Mesendoderm (in vitro differentiated cells): ENCODE data around the gene IRF4.

Experiments
- DNase-seq: peaks from one replicate; pipeline ENCODE4 v3.0.0; 2013
- H2AK5ac ChIP-seq: 2 replicates; pipeline ENCODE4 v1.6.1; 2013; ENCODE audit warnings: low read length, inconsistent platforms
- H2BK120ac ChIP-seq: 2 replicates; pipeline ENCODE4 v1.6.1; 2013; ENCODE audit warnings: low read depth, mild to moderate bottlenecking, low read length, moderate library complexity, mixed read lengths
- H2BK15ac ChIP-seq: replicated peaks from 2 replicates; pipeline ENCODE4 v1.6.1; 2013; ENCODE audit warnings: low read depth, mild to moderate bottlenecking, moderate library complexity
- H2BK5ac ChIP-seq: 2 replicates; pipeline ENCODE4 v1.6.1; 2013; ENCODE audit warnings: low read length, inconsistent platforms
- H3K18ac ChIP-seq: 2 replicates; pipeline ENCODE4 v1.6.1; 2013; ENCODE audit warnings: mild to moderate bottlenecking, low read length, mixed read lengths
- H3K23ac ChIP-seq: one replicate; pipeline ENCODE4 v1.6.1; 2013; ENCODE audit warnings: low read length
- H3K27ac ChIP-seq: 2 replicates; pipeline ENCODE4 v1.5.1; 2013; ENCODE audit warnings: low read depth, mild to moderate bottlenecking, inconsistent platforms, low read length, moderate library complexity
- H3K27me3 ChIP-seq: 2 replicates; pipeline ENCODE4 v1.6.1; 2013; ENCODE audit warnings: low read length, control low read depth, mild to moderate bottlenecking, inconsistent platforms; ENCODE audit not compliant: insufficient read depth, poor library complexity
- H3K36me3 ChIP-seq: 2 replicates; pipeline ENCODE4 v1.6.1; 2013; ENCODE audit warnings: low read length, inconsistent platforms; ENCODE audit not compliant: control insufficient read depth, insufficient read depth
- H3K4ac ChIP-seq: one replicate; pipeline ENCODE4 v1.6.1; 2013; ENCODE audit warnings: low read depth, mild to moderate bottlenecking, low read length, moderate library complexity
- H3K4me1 ChIP-seq: 2 replicates; pipeline ENCODE4 v1.6.1; 2013; ENCODE audit warnings: low read depth, low read length, inconsistent platforms; ENCODE audit not compliant: control insufficient read depth
- H3K4me2 ChIP-seq: 2 replicates; pipeline ENCODE4 v1.6.1; 2013; ENCODE audit warnings: low read length
- H3K4me3 ChIP-seq: 2 replicates; pipeline ENCODE4 v1.5.1; 2013; ENCODE audit warnings: mild to moderate bottlenecking, low read length
- H3K56ac ChIP-seq: one replicate; pipeline ENCODE4 v1.6.1; 2013; ENCODE audit warnings: low read length
- H3K79me1 ChIP-seq: 2 replicates; pipeline ENCODE4 v1.6.1; 2013; ENCODE audit warnings: low read length, inconsistent platforms
- H3K79me2 ChIP-seq: 2 replicates; pipeline ENCODE4 v1.6.1; 2013; ENCODE audit warnings: mild to moderate bottlenecking, low read length; ENCODE audit not compliant: control insufficient read depth, insufficient read depth
- H3K9ac ChIP-seq: 2 replicates; pipeline ENCODE4 v1.6.1; 2013; ENCODE audit warnings: low read length, inconsistent platforms
- H4K5ac ChIP-seq: one replicate; pipeline ENCODE4 v1.6.1; 2013; ENCODE audit warnings: low read length
- H4K8ac ChIP-seq: one replicate; pipeline ENCODE4 v1.6.1; 2013; ENCODE audit warnings: low read depth, mild to moderate bottlenecking, control low read depth, low read length, moderate library complexity
- WGBS: extraction: QIAGEN DNeasy Blood & Tissue Kit; methylation state at CpG from one replicate; pipeline ENCODE4 v1.1.7; 2013; ENCODE audit warnings: low lambda C conversion rate, missing lambda C conversion rate; ENCODE audit not compliant: insufficient coverage; ENCODE audit errors: extremely low coverage; 5-methylcytosine and 5-hydroxymethylcytosine counted together

IRF4 gene

GRCh38 chr6:359261-360035 is 32.1 kb upstream of the IRF4 start:
- Histone ChIP-seq H3K56ac (no peak overlapping the region), H2BK120ac (no peak overlapping the region), H3K23ac (no peak overlapping the region), H3K4me2 (no peak overlapping the region), H3K79me1 (no peaks in the 10 kb centered on the region), H3K4me3 (no peak overlapping the region), H3K79me2 (no peaks in the 10 kb centered on the region), H3K36me3 (no peaks in the 10 kb centered on the region), H3K4ac (no peak overlapping the region), H3K4me1 (no peaks in the 10 kb centered on the region), H3K27ac (no peak overlapping the region), H2BK5ac (no peak overlapping the region), H2AK5ac (no peak overlapping the region), H2BK15ac (no peak overlapping the region), H4K5ac (no peak overlapping the region), H4K8ac (no peak overlapping the region), H3K18ac (no peak overlapping the region), H3K27me3 (no peaks in the 10 kb centered on the region), H3K9ac (no peak overlapping the region)
- no CpG with 5 or more reads among the region's 20 CpGs for WGBS
- DNase-seq, result no peak

- Histone ChIP-seq H2BK120ac (no peak overlapping the region), H3K9ac (no peak overlapping the region), H2BK5ac (no peak overlapping the region), H3K27ac (no peak overlapping the region), H2AK5ac (no peak overlapping the region), H3K4me3 (no peak overlapping the region), H3K79me1 (no peaks in the 10 kb centered on the region), H3K23ac (no peak overlapping the region), H4K8ac (no peak overlapping the region), H3K4me2 (no peak overlapping the region), H3K56ac (no peak overlapping the region), H3K4me1 (no peaks in the 10 kb centered on the region), H3K18ac (no peak overlapping the region), H4K5ac (no peak overlapping the region), H3K4ac (no peak overlapping the region), H2BK15ac (no peak overlapping the region), H3K79me2 (no peaks in the 10 kb centered on the region), H3K27me3 (no peaks in the 10 kb centered on the region), H3K36me3 (no peaks in the 10 kb centered on the region)
- DNase-seq, result no peak
- no CpG with 5 or more reads among the region's 5 CpGs for WGBS
These were observed 31.2 kb upstream of the IRF4 start for GRCh38 chr6:360349-360748.

GRCh38 chr6:360764-361373 is 30.7 kb upstream of the IRF4 start:
- Histone ChIP-seq H3K23ac (no peak overlapping the region), H3K18ac (no peak overlapping the region), H2BK15ac (no peak overlapping the region), H3K9ac (no peak overlapping the region), H4K5ac (no peak overlapping the region), H3K4me3 (no peak overlapping the region), H3K36me3 (no peaks in the 10 kb centered on the region), H3K4ac (no peak overlapping the region), H2BK120ac (no peak overlapping the region), H3K79me1 (no peaks in the 10 kb centered on the region), H3K4me1 (no peaks in the 10 kb centered on the region), H2BK5ac (no peak overlapping the region), H3K27ac (no peak overlapping the region), H3K4me2 (no peak overlapping the region), H3K56ac (no peak overlapping the region), H3K27me3 (no peaks in the 10 kb centered on the region), H4K8ac (no peak overlapping the region), H3K79me2 (no peaks in the 10 kb centered on the region), H2AK5ac (no peak overlapping the region)
- no peak for DNase-seq
- no CpG with 5 or more reads among the region's 19 CpGs for WGBS

GRCh38 chr6:361411-362132 is 30.0 kb upstream of the IRF4 start:
- Histone ChIP-seq H2AK5ac (no peak overlapping the region), H4K8ac (no peak overlapping the region), H4K5ac (no peak overlapping the region), H2BK15ac (no peak overlapping the region), H3K4me1 (no peaks in the 10 kb centered on the region), H3K36me3 (no peaks in the 10 kb centered on the region), H3K27me3 (no peaks in the 10 kb centered on the region), H3K18ac (no peak overlapping the region), H3K9ac (no peak overlapping the region), H2BK120ac (no peak overlapping the region), H3K4ac (no peak overlapping the region), H3K79me1 (no peaks in the 10 kb centered on the region), H3K4me3 (no peak overlapping the region), H3K27ac (no peak overlapping the region), H3K56ac (no peak overlapping the region), H2BK5ac (no peak overlapping the region), H3K23ac (no peak overlapping the region), H3K79me2 (no peaks in the 10 kb centered on the region), H3K4me2 (no peak overlapping the region)
- DNase-seq, result no peak
- WGBS, result no CpG with 5 or more reads among the region's 16 CpGs

- no peak overlapping the region for H3K23ac ChIP-seq
- H3K9ac ChIP-seq, result no peak overlapping the region
- no peak overlapping the region for H3K56ac ChIP-seq
- H3K79me2 ChIP-seq, result no peaks in the 10 kb centered on the region
- 81% methylated on average over 5 of the region's 14 CpGs for WGBS
- H3K4me2 ChIP-seq, result no peak overlapping the region
- no peaks in the 10 kb centered on the region for H3K4me1 ChIP-seq
- H2BK120ac ChIP-seq, result no peak overlapping the region
- DNase-seq, result no peak
- H3K36me3 ChIP-seq, result no peaks in the 10 kb centered on the region
- no peak overlapping the region for H3K4ac ChIP-seq
- H3K18ac ChIP-seq, result no peak overlapping the region
- H3K27me3 ChIP-seq, result no peaks in the 10 kb centered on the region
- H2BK5ac ChIP-seq, result no peak overlapping the region
- no peak overlapping the region for H3K4me3 ChIP-seq
- H2AK5ac ChIP-seq, result no peak overlapping the region
- H2BK15ac ChIP-seq, result no peak overlapping the region
- H3K79me1 ChIP-seq, result no peaks in the 10 kb centered on the region
- H3K27ac ChIP-seq, result no peak overlapping the region
- no peak overlapping the region for H4K5ac ChIP-seq
- no peak overlapping the region for H4K8ac ChIP-seq
These were observed 29.2 kb upstream of the IRF4 start for GRCh38 chr6:362231-362923.
